NOMO-1 (cell line): ENCODE results near the gene GALNT7.
A peak's percentile ranks its signal among the peaks of the same experiment; 100 is the strongest.
"Not testable (repeated sequence)": the region's sequence is repeated elsewhere in the genome, so short reads cannot be mapped to it uniquely, and the experiment has no call there.

Source experiments
- DNase-seq, 2 experiments: peaks; one replicate each; lab custom pipeline; 2025; ENCODE audit not compliant: unreplicated experiment in 2 of 2; lab: John Stamatoyannopoulos, UW

The GALNT7 gene, protein sequence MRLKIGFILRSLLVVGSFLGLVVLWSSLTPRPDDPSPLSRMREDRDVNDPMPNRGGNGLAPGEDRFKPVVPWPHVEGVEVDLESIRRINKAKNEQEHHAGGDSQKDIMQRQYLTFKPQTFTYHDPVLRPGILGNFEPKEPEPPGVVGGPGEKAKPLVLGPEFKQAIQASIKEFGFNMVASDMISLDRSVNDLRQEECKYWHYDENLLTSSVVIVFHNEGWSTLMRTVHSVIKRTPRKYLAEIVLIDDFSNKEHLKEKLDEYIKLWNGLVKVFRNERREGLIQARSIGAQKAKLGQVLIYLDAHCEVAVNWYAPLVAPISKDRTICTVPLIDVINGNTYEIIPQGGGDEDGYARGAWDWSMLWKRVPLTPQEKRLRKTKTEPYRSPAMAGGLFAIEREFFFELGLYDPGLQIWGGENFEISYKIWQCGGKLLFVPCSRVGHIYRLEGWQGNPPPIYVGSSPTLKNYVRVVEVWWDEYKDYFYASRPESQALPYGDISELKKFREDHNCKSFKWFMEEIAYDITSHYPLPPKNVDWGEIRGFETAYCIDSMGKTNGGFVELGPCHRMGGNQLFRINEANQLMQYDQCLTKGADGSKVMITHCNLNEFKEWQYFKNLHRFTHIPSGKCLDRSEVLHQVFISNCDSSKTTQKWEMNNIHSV

DNA sequence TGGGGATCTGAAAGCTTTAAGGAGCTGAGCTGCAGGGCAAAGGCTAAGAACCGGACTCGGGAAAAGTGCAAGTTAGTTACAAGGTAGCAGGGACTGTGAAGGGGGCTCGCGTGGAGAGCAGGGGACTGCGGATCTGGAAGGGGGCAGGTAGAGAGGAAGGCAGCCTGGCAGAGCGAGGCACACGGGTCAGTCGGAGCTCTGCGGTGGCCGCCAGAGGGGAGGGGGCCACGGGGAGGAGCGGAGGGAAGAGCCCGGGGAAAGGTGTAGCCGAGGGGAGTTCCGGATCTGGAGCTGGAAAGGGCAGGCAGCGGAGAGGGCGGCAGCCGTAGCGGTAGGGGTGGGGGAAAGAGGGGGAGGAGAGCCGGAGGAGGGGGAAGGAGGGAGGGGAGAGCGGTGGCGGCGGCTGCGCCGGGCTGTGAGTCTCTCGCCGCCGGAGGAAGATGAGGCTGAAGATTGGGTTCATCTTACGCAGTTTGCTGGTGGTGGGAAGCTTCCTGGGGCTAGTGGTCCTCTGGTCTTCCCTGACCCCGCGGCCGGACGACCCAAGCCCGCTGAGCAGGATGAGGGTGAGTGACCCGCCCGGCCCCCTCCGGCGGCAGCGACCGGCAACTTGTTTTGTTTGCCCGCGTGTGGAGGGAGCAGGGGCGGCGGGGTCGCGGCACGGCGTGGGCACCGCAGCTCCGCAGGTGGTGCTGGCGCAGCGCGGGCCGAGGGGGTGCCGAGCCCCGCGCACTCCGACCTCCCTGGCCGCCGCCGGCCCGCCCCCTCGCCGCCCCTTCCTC lies at the start of gene GALNT7:
TSS of gene GALNT7 (plus strand) at position 416 of the 782 bp plus-strand sequence. CDS start at position 441, 25 bp downstream.
- DNase-seq = peak; percentile 65 to 69

DNA sequence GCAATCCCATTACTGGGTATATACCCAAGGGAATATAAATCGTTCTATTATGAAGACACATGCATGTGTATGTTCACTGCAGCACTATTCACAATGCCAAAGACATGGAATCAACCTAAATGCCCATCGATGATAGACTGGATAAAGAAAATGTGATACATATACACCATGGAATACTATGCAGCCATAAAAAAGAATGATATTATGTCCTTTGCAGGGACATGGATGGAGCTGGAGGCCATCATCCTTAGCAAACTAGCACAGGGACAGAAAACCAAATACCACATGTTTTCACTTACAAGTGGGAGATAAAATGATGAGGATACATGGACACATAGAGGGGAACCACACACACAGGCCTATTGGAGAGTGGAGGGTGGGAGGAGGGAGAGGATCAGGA lies 49.8 kb upstream of the GALNT7 start:
- DNase-seq = not testable (repeated sequence)

DNA sequence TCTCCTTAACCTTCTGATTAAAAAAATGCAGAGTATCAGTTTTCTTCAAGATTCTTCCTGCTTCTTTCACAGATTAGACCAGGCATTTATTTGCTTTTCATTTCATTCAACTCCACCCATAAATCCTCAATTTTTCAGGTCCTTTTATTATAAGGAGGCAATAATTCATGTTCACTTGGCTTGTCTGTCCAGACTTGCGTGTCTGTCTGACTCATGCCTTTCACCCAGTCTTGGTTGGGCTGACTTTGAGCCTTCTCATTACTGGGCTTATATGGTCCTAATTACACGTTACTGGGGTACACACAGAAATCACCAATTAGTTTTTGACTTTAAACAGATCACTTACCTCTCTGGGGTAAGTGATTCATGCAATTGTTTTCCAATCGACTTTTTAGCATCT lies 48.8 kb upstream of the GALNT7 start:
- no peak for DNase-seq

DNA sequence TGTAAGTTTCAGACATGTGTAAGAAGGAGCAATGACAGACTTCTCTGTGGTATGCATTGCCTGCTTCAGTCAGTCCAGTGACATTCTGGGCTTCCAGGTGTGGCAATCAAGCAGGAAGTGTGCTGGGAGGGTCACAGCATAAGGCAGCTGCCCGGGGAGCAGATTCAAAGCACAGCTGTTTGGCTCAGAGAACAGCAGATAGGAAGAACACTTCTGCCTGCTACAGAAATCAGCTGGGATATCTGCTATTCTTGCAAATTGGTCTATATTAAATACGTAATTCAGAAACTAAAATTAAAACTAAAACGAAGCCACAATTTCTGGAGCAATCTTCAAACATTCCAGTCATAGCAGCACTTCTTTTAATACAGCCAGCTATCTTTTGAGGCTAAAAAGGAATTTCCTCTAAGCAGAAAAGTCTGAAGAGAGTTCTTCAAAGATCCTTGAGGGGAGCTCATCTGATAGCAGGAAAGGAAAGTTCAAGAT lies 47.5 kb upstream of the GALNT7 start:
- DNase-seq = peak; percentile 4 to 23

DNA sequence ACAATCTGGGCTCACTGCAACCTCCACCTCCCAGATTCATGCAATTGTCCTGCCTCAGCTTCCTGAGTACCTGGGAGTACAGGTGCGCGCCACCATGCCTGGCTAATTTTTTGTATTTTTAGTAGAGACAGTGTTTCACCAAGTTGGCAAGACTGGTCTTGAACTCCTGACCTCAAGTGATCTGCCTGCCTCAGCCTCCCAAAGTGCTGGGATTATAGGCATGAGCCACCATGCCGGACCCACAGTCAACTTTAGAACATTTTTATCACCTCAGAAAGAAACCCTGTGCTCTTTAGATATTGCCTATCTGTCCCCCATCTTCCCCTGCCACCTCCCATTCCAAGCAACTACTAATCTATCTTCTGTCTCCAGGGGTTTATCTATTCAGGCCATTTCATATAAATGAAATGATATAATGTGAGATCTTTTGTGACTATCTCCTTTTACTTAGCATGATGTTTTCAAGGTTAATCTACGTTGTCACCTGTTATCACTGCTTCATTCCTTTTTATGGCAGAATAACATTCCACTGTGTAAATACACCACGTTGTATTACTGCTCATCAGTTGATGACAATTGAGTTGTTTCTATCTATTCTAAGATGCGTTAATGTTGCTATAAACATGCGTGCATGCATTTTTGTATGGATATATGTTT lies 44.3 kb upstream of the GALNT7 start:
- no peak for DNase-seq

DNA sequence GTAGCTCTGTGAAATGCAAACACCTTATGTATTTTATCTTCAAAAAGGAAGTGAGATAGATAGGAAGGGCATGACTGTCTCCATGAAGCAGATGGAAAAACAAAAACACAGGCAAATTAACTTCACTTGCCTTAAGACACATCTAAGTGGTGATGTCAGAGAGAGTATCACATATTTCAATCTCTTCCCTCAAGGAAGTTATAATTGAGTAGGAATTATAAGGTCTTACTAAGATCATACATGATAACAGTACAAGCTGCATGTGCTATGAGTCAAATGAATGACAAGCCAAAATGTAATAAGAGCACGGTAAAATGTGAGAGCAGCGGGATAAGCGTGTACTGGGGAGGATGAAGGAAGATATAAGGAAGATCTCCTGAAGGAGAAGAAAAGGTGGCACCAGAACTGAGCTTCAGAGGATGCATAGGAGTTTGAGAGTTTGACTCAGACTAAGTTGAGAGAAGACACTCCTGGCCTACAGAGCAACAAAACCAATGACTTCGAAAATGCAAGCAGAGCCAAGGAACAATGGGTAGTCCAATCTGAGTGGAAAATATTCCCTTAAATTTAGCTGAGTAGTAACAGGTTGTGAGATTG lies 43.3 kb upstream of the GALNT7 start:
- no peak for DNase-seq

DNA sequence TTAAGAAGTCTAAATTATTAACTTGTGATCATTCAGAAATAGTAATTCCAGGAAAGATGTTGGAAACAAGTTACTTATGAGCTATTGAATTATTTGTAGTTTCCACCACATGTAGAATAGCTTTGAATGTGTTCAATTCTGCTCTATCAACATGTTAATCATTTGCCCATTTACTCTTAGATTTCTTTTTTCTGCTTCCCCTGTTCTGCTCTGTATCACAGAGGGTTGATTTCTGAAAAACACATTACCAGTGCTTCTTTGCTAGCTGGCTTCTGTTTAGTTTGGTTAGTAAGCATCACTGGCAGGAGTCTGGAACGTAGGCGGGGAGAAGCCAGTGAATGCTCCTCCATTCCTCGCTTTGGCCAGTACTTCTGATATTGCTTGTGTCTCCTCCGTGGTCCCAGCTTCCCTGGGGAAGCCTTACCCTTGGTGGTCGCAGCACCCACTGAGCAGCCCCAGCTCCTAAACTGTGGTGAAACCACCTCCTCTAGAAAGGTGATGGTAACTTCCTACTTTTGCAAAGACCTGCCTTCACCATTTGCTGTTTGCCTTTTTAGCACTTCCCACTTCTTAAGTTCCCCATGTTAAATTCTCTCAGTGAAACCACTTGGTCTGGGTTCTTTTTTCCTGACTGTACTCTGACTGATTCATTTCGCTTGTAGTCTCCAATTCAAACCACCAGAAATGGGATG lies 40.3 kb upstream of the GALNT7 start:
- DNase-seq = peak; percentile 0 to 5

DNA sequence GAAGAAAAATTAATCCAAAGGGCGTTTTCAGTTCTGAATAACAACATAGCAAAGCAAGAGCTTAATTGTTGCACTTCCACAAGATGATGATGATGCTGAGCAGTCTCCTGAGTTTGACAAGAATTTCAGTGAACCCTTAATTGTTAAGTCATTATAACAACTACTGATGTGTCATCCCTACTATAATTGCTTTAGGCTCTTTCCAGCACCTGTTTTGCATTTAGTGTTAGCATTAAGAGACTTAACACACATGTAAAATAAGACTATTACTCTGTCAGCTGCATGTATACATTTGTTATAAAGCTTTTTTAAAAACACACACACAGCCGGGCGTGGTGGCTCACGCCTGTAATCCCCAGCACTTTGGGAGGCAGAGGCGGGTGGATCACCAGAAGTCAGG lies 37.9 kb upstream of the GALNT7 start:
- DNase-seq = no peak

DNA sequence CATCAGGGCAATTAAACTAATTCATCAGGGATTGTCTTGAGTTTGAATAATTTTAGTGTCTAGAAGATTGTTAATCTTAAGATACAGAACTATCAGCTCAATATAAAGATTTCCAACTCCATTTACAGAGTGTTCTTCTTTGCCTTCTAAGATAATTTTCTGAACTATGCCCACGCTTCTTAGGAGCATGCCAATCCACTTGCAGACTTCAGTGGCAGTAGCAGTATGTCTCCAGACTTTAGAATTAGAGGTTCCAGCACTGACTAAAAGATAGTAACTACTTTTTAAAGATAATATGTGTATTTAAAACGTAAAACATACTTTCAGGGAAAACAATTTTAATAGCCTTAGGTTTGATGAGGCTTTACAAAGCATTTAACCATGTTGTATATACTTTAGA lies 34.2 kb upstream of the GALNT7 start:
- DNase-seq = no peak

DNA sequence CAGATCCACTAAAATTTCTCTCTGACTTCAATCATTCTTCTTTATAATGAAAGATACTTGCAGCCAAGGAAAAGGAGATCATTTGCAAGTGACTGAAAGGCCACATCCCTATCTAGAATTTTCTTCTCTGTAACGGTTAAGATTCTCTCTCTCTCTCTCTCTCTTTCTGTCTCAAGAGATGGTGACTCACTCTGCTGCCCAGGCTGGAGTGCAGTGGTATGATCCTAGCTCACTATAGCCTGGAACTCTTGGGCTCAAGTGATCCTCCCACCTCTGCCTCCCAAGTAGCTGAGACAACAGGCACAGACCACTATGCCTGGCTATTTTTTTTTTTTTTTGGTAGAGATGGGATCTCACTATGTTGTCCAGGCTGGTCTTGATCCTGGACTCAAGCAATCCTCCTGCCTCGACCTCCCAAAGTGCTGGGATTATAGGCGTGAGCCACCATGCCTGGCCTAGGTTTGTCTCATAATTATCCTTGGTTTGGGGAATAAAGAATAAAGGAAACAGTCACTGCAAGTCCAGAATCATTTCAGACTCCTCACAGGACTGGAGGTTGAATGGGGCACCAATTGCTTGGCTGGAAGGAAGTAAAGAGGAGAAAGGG lies 33.3 kb upstream of the GALNT7 start:
- no peak for DNase-seq

DNA sequence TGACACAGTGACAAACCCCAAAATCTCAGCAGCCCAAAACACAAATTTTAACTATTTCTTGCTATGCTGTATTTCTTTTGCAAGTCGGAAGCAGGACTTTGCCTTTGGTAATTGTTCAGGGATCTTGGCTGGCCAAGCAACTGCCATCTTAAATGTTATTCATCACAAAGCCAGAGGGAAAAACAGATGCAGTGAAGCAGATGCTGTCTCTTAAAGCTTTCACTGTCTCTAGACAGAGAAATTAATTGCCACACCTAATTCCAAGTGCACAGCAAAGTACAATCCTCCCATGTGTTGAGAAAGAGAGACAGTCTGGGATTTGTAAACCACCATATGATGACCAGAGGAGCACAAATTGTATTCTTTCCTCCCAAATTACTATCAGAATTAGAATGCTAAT lies 30.0 kb upstream of the GALNT7 start:
- no peak for DNase-seq

DNA sequence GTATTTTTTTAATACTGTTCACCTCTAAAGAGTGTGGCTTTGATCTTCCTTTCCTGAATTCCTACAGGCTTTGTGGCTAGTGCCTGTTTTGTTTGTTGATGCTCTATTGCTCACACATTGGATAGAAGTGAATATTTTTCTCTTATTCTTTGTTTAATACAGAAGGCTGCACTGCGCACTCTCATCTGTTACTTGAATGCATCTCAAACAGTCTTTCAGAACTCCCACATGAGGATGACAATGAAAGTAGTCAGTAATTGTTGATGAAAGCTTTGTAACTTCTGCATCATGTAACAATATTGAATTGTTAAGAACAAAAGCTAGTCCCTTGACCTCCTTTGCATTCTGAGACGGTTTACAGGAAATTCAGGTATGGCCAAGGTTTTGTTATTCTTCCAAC lies 29.1 kb upstream of the GALNT7 start:
- DNase-seq = no peak

DNA sequence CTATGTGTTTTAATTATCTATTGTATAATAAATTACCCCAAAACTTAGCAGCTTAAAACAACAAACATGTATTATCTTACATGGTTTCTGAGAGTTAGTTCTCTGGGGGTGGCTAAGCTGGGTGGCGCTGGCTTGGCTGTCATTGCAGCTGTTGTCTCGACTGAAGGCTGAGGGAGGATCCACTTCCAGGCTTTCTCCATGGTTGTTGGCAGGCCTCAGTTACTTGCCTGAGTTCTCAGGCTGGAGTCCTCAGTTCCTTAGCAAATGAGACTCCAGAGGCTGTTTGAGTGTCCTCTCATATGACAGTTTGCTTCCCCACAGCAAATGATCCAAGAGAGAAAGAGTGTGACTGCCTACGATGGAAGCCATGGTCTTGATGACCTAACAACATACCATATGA lies 23.5 kb upstream of the GALNT7 start:
- DNase-seq = no peak

DNA sequence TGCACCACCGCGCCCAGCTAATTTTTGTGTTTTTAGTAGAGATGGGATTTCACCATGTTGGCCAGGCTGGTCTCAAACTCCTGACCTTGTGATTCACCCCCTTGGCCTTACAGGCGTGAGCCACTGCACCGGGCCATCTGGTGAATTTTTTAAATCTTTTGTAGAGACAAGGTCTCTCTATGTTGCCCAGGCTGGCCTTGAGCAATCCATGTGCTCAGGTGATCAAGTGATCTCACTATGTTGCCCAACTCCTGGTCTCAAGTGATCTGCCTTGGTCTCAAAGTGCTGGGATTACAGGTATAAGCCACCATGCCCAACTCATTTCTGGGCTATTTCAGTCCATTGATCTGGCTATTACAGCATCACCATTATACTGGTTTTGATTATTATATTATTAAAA lies 22.2 kb upstream of the GALNT7 start:
- no peak for DNase-seq

DNA sequence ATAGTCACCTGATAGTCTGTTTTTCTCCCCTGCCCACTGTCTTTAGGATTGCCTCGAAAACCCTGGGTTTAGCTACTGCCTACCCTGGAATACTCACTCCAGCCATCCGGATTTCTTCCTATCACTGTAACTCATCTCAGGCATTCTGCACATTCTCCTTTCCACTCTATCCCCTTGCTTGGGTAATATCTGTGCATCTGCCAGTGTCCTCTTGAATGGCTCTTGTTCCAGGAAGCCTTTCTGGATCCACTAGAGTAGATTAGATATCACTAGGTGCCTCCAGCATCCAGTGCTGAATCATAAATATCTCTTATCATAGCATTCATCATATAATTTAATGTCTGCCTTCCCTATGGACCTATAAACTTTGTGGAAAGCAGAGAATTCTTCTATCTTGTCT lies 17.1 kb upstream of the GALNT7 start:
- DNase-seq = no peak

DNA sequence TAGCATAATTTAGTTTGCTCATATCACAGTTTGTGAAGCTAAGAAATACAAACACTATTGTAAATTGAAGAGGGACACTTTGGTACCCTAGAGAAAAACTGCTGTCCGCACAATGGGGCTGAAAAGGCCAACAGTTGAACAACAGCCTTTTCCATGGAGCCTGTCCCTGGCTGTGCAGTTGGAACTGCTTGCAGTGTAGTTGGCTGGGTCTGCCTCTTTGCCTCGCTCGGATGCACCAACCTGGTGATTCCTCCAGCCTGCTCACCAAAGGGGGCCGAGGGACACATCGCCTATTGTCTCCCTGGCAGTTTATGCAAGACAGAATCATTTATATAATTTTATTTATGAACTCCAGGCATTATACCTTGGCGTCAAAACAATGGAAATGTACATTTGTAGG lies 16.5 kb upstream of the GALNT7 start:
- DNase-seq = no peak

DNA sequence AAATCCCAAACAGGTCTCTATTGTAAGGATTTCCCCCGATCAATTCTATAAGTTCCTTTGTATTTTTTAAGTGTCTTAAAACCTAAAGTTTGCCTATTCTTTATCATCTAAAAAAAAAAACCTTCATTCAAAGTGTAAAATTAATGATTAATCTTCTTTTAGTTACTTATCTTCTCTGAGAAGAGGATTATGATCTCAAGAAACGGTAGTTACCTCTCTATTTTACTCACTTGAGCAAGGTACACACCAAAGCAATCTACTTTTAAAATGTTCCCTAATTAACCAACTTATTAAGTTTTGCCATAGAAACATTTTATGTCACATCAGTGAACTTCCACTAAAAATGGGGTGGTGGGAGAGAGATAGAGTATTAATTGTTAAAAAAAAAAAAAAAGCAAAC lies 15.2 kb upstream of the GALNT7 start:
- no peak for DNase-seq

DNA sequence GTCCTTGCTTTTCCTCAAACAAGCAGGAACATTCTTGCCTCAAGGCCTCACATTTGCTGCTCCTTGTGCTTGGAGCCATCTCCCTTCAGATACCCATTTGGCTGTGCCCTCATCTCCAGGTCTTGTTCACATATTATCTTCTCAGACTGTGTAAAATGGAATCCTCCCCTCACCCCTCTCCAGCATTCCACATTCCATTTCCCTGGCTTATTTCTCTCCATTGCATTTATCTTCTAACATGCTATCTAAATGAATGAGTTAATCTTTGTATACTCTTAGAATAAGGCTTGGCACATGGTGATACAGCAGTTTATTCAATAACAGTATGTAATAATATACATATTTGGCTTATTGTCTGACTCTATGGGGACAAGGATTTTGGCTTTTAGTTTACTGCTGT lies 8.8 kb upstream of the GALNT7 start:
- DNase-seq = no peak

DNA sequence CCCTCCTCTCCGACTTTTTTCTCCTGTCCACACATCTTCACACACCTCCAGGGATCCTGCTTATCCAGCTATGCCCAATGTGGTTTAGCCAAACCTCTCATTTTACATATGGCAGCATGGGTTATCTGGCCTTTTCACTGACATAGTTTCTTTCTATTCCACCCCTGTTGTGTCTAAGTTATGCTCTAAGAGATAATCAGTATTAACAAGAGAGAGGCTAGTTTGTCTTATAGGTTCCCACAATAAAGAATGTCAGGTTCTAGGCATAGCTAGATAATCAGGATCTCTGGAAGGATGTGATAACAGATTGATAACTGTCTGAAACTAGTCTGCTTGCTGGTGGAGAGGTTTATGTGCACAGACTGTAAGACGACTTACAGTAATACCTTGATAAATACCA lies 7.7 kb upstream of the GALNT7 start:
- DNase-seq = no peak

DNA sequence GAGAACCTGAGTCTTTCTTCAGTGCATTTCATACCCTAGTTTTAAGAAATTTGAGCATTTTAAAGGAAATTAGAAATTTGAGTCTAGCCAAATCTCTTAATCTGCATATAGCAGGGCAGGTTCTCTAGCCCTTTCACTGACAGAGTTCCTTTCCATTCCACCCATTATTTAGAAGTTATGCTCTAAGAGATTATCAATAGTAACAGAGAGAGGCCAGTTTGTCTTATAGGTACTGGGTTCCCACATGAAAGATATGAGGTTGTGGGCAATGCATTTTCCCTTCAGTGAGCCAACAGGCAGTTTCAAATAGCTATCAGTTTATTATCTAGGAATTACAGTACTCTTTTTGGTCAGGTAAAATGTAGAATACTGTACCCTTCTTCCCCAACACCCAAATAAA lies 7.3 kb upstream of the GALNT7 start:
- no peak for DNase-seq
